Fibroblast of mammary gland (primary cell): ENCODE measurements around the gene PGAP3.

Experiments used
- DNase-seq: peaks from one replicate; pipeline ENCODE4 v3.0.0-alpha.2; 2010; ENCODE audit warnings: low read depth
- H3K4me3 ChIP-seq: 2 replicates; pipeline ENCODE4 v1.5.1; 2011; ENCODE audit warnings: low read depth, mild to moderate bottlenecking, low read length, moderate library complexity; ENCODE audit not compliant: control insufficient read depth
- TF ChIP-seq, protein P1 (sequence below): conservative IDR thresholded peaks from 2 replicates; pipeline ENCODE4 v1.5.1; 2011; ENCODE audit warnings: low read depth, low read length, inconsistent platforms; ENCODE audit not compliant: control insufficient read depth, insufficient read depth

Gene PGAP3

DNA sequence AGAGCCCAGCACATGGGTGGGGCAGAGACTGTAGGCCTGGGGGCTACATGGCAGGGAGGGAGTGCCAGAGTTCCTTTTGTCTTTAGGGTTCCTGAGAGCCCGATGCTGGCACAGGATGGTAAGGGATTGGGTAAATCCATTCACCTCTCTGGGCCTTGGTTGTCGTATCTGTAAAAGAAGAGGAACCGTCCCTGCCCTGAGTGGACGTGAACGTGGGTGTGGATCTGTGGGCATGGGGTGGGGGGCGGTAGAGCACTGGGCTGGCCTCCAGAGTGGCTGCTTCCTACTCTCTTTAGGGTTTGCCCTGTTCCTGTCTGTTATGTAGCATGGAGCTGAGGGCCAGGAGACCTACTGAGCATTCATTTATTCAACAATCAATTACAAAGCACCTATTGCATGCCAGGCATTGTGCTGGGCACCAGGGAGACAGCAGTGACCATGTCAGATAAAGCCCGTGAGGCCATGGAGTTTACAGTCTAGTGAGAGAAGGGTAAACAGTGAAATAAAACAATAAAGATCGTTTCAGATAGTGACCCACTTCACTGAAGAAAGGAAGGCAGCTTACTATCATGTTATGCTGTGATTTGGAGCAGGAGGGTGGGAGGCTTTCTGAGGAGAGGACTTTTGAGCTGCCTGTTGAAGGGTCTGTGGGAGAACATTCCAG lies 35.8 kb downstream of the PGAP3 start:
- DNase-seq, result no peak
- TF ChIP-seq, protein P1, sequence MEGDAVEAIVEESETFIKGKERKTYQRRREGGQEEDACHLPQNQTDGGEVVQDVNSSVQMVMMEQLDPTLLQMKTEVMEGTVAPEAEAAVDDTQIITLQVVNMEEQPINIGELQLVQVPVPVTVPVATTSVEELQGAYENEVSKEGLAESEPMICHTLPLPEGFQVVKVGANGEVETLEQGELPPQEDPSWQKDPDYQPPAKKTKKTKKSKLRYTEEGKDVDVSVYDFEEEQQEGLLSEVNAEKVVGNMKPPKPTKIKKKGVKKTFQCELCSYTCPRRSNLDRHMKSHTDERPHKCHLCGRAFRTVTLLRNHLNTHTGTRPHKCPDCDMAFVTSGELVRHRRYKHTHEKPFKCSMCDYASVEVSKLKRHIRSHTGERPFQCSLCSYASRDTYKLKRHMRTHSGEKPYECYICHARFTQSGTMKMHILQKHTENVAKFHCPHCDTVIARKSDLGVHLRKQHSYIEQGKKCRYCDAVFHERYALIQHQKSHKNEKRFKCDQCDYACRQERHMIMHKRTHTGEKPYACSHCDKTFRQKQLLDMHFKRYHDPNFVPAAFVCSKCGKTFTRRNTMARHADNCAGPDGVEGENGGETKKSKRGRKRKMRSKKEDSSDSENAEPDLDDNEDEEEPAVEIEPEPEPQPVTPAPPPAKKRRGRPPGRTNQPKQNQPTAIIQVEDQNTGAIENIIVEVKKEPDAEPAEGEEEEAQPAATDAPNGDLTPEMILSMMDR, result no peak
- H3K4me3 ChIP-seq, result no peak overlapping the region

DNA sequence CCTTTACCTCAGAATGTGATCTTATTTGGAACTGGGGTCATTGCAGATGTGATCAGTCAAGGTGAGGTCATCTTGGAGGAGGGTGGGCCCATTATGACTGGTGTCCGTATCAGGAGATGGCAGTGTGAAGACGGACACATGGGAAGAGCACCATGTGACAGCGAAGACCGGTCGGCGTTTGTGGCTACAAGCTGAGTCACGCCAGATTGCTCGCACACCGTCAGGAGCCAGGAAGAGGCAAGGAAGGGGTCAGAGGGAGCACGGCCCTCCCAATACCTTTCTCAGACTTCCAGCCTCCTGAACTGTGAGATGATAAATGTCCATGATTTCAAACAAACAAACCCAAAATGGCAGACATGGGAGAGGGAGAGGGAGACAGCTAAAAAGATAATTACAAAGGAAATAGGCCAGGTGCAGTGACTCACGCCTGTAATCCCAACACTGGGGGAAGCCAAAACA lies 37.7 kb downstream of the PGAP3 start:
- H3K4me3 ChIP-seq, result no peak overlapping the region
- TF ChIP-seq, protein P1, result no peak

DNA sequence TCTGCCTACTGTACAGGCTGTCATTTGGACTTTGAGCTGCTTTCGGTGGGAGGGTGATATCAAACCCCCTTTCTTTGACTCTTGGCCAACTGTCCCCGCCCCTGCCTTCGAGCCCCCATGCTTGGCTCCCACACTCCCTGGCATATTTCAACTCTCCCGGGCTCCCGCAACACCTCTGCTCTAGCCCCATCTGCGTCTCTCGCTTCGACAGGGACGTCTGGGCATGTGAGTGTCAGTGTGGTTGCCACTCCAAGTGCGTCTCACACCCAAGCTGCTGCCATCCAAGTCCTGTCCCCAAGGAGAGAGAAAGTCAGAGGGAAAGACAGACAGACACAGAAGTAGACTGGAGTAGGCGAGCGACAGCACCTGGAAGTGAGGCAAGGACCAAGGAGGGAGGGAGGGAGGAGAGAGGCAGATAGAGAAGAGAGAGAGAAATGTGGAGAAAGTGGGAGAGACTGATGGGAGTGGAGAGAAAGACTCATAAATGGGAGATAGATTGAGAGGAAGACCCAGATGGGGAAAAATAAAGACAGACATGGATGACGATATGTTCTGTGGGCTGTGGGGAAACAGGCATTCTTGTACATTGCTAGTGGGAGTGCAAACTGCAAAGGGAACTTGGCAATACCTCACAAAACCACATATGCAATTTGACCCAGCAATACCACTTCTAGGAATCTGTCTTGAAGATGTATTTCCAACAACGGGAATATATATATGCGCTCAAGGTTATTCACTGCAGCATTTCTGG lies 39.1 kb downstream of the PGAP3 start:
- no peak overlapping the region for H3K4me3 ChIP-seq
- TF ChIP-seq, protein P1, result no peak
- peak; percentile 36 for DNase-seq

More for the DNA sequence above, 37.7 kb downstream of the PGAP3 start:
- DNase-seq, result no peak

DNA sequence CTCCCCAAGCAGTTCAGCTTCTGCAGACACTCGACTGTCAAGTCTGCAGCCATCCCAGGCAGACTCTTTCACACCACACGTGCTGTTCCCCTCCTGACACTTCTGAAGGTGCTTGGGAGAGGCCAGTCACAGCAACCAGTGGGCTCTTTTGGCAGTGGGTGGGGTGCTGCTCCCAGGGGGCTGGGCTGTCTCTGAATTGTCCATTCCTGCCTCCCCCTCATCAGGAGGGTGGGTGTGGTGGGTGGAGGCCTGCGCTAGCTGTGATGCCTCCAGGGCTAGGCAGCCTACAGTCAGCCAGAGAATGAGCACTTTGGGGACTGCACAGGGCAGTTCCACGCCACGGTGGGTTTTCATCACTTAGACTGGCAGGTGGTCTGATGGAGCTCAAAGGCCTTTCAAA lies 40.6 kb downstream of the PGAP3 start:
- H3K4me3 ChIP-seq, result no peak overlapping the region
- no peak for DNase-seq
- TF ChIP-seq, protein P1, result no peak

DNA sequence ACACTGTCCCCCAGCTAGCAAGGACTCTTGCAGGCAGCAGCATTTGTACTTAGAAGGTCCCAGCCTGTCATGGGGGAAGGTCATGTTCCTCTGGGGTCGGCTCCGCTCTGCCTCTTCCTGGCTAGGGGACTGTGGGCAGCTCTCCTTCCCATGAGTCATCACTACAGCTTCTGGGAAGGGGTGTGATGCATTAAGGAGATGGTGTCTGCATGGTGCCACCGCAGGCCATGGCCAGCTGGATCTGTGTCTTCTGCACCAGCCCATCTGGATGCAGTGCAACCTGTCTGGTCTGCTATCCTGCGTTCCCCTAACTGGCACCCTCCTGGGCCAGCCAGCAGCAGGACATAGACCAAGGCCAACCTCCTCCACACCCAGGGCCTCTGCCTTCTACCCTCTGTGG lies 44.6 kb downstream of the PGAP3 start:
- no peak overlapping the region for H3K4me3 ChIP-seq
- peak; percentile 46 for DNase-seq
- TF ChIP-seq, protein P1, result no peak

DNA sequence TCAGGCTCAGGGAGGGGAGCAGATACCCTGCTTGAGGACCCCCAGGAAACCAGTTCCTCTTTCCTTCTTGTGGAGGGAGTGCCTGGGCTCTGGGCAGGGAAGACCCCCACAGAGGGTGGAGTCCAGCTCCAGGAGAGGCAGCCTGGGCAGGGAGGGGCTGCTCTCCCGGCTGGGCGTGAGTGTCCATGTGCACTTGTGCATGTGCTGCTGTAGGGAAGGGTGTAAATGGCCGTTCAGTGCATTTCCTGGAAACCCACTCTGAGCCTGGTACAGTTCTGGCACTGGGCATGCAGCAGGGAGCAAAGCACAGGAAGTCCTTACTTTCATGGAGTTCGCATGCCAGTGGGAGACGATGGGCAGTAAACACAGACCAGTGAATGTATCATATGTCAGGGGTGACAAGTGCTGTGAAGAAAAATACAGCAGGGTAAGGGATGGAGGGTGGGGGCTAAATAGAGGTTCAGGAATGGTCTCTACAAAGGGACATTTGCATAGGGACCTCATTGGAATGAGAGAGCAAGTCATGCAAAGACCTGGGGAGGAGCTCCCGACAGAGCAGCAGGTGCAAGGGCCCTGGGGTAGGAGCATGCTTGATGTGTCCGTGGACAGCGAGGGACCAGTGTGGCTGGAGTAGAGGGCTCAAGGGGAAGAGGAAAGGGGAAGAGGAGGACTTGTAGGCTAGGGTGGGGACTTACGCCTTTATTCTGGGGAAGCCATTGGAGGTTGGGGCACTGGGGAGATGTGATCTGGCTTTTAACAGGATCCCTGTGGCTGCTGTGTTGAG lies 45.4 kb downstream of the PGAP3 start:
- TF ChIP-seq, protein P1, result no peak
- no peak overlapping the region for H3K4me3 ChIP-seq
- DNase-seq, result no peak
